ENCODE results near the gene DUSP8. TPM values are rescaled to one million over a fixed set of nuclear protein-coding genes. Genes with fewer than 3 reads are reported as not detected.

The DUSP8 gene
- polyA plus RNA-seq, 1 of the 3 experiments (the other 2 are of a cell fraction) = 2.0 TPM

DNA sequence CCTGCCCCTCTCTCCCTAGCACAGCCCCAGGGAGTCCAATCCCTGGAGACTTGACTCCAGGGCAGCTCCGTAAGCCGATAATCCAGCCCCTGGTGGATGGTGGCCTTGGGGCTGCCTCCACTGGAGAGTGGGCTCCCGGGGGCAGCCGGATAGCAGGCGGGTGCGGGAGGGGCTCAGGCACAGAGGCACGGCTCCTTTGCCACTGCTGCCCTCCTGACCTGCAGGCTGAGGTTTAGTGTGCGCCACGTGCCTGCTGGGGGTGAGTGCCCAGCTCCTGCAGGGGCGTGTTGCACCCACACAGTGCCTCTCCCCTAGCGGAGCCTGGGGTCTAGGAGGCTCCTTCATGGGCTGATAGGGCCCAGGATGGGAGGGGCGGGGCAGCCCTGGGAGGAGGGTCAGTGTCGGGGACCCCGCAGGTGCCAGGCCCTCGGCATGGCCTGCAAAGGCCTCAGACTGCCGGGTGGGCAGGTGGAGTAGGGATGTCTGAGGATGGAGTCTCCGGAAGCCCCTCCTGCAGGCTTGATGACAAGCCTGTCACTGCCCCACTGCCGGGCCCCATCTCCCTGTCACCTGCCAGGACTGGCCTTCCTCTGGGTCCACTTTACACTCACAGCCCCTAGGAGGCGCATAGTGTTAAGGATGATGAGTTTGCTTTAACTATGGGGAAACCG is 5.6 kb downstream of the DUSP8 start:
- peaks cover 0 to 38% of the 10 kb centered on the region in 2 experiments; a peak in 1 of 4 replicates for H3K4me1 ChIP-seq (ENCODE audit: control insufficient read depth in 1 of 2, insufficient read depth in 2 of 2, low read depth in 1 of 2, low read length in 1 of 2)
- no peak overlapping the region for H3K27ac ChIP-seq (ENCODE audit: low read depth in 2 of 2, low read length in 1 of 2)
- no peak overlapping the region for H3K4me3 ChIP-seq (ENCODE audit: low read depth in 2 of 2, low read length in 1 of 2)
- no peaks in the 10 kb centered on the region for H3K9me3 ChIP-seq
- POLR2A ChIA-PET = no interaction called here
- H3K9me2 ChIP-seq = no peaks in the 10 kb centered on the region
- H3K36me3 ChIP-seq (replicated peaks in 1 of 2; ENCODE audit: control insufficient read depth in 1 of 2, insufficient read depth in 2 of 2, low read length in 1 of 2) = no peaks in the 10 kb centered on the region
- H2AFZ ChIP-seq (ENCODE audit: low read depth) = no peak overlapping the region
- TF ChIP-seq, protein P1, sequence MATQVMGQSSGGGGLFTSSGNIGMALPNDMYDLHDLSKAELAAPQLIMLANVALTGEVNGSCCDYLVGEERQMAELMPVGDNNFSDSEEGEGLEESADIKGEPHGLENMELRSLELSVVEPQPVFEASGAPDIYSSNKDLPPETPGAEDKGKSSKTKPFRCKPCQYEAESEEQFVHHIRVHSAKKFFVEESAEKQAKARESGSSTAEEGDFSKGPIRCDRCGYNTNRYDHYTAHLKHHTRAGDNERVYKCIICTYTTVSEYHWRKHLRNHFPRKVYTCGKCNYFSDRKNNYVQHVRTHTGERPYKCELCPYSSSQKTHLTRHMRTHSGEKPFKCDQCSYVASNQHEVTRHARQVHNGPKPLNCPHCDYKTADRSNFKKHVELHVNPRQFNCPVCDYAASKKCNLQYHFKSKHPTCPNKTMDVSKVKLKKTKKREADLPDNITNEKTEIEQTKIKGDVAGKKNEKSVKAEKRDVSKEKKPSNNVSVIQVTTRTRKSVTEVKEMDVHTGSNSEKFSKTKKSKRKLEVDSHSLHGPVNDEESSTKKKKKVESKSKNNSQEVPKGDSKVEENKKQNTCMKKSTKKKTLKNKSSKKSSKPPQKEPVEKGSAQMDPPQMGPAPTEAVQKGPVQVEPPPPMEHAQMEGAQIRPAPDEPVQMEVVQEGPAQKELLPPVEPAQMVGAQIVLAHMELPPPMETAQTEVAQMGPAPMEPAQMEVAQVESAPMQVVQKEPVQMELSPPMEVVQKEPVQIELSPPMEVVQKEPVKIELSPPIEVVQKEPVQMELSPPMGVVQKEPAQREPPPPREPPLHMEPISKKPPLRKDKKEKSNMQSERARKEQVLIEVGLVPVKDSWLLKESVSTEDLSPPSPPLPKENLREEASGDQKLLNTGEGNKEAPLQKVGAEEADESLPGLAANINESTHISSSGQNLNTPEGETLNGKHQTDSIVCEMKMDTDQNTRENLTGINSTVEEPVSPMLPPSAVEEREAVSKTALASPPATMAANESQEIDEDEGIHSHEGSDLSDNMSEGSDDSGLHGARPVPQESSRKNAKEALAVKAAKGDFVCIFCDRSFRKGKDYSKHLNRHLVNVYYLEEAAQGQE (IDR thresholded peaks at IDR 0.05; ENCODE audit: low read depth, low read length) = no peak
- TF ChIP-seq CTCF (IDR thresholded peaks at IDR 0.05) = no peak
- no peak for TF ChIP-seq YY1 (IDR thresholded peaks at IDR 0.05; ENCODE audit: low read depth)
- TF ChIP-seq PBX3 (IDR thresholded peaks at IDR 0.05) = no peak
- no peak for TF ChIP-seq ZBTB33 (IDR thresholded peaks at IDR 0.05; ENCODE audit: borderline replicate concordance, low read depth)
- TF ChIP-seq, protein P2, sequence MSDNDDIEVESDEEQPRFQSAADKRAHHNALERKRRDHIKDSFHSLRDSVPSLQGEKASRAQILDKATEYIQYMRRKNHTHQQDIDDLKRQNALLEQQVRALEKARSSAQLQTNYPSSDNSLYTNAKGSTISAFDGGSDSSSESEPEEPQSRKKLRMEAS (IDR thresholded peaks at IDR 0.05; ENCODE audit: low read depth) = no peak
- no peak for TF ChIP-seq RXRA (IDR thresholded peaks at IDR 0.05; ENCODE audit: borderline replicate concordance, low read depth)
- TF ChIP-seq MEF2A (IDR thresholded peaks at IDR 0.05; ENCODE audit: borderline replicate concordance, low read depth) = no peak
- TF ChIP-seq EP300 (IDR thresholded peaks at IDR 0.05; ENCODE audit: borderline replicate concordance in 1 of 2, low read depth in 1 of 2, low read length in 1 of 2) = no peak
- TF ChIP-seq SIN3A (IDR thresholded peaks at IDR 0.05; ENCODE audit: borderline replicate concordance, low read depth, low read length) = no peak
- no peak for TF ChIP-seq SMC3 (IDR thresholded peaks at IDR 0.05; ENCODE audit: low read depth, low read length)
- no peak for TF ChIP-seq FOXM1 (IDR thresholded peaks at IDR 0.05; ENCODE audit: low read depth)
- no peak for TF ChIP-seq RAD21 (IDR thresholded peaks at IDR 0.05; ENCODE audit: low read length)
- TF ChIP-seq FOSL2 (IDR thresholded peaks at IDR 0.05; ENCODE audit: borderline replicate concordance, low read depth) = no peak
- TF ChIP-seq FOXJ3 (CRISPR knock-in tag; IDR thresholded peaks at IDR 0.05) = no peak
- TF ChIP-seq MXI1 (IDR thresholded peaks at IDR 0.05; ENCODE audit: low read depth, low read length) = no peak
- no peak for TF ChIP-seq NFIC (IDR thresholded peaks at IDR 0.05; ENCODE audit: borderline replicate concordance)
- no peak overlapping the region for H3K9ac ChIP-seq
- DNase-seq = no peak
- no peaks in the 10 kb centered on the region for H3K27me3 ChIP-seq (ENCODE audit: insufficient read depth)
- CTCF ChIA-PET = interaction anchor here (0.5 to 18.1 kb wide), 6 partner anchors 8 to 30 kb away, joined by 3 to 398 read pairs (median 4); no protein-coding TSS in a partner anchor
- WGBS (ENCODE audit: low lambda C conversion rate) = 81% methylated on average over 13 of the region's 20 CpGs
- no peak overlapping the region for H3K4me2 ChIP-seq
- H3K79me2 ChIP-seq (ENCODE audit: insufficient read depth) = no peaks in the 10 kb centered on the region
- no peaks in the 10 kb centered on the region for H3F3A ChIP-seq (replicated peaks; ENCODE audit: insufficient read depth)
- H4K20me1 ChIP-seq (ENCODE audit: insufficient read depth) = peaks cover 18% of the 10 kb centered on the region
